DOHH2 (cell line): ENCODE data around the gene LGALS3BP.
A peak's percentile ranks its signal among the peaks of the same experiment; 100 is the strongest.
"Not testable (repeated sequence)": the region's sequence is repeated elsewhere in the genome, so short reads cannot be mapped to it uniquely, and the experiment has no call there.

ENCODE experiments used
- H3F3A ChIP-seq: fragments of 200-600 bp; sonication (generic), shearing (Covaris generic); 2 replicates; pipeline ENCODE4 v1.6.0; 2016; ENCODE audit warnings: antibody characterized with exemption, mild to moderate bottlenecking; ENCODE audit not compliant: control insufficient read depth, insufficient read depth
- H3K27ac ChIP-seq: fragments of 200-600 bp; sonication (generic); 2 replicates; pipeline ENCODE4 v1.5.1; 2014; ENCODE audit warnings: low read depth, mild to moderate bottlenecking, low read length, moderate library complexity
- H3K27me3 ChIP-seq: fragments of 200-600 bp; sonication (generic); 2 replicates; pipeline ENCODE4 v1.6.1; 2014; ENCODE audit warnings: mild to moderate bottlenecking, low read length, mixed read lengths; ENCODE audit not compliant: control insufficient read depth
- H3K36me3 ChIP-seq: fragments of 200-600 bp; sonication (generic); 2 replicates; pipeline ENCODE4 v1.6.1; 2014; ENCODE audit warnings: mild to moderate bottlenecking, low read length, moderate library complexity, mixed read lengths; ENCODE audit not compliant: control insufficient read depth
- H3K4me1 ChIP-seq: fragments of 200-600 bp; sonication (generic); 2 replicates; pipeline ENCODE4 v1.6.1; 2014; ENCODE audit warnings: mild to moderate bottlenecking, low read length, mixed read lengths; ENCODE audit not compliant: control insufficient read depth
- H3K4me2 ChIP-seq: fragments of 200-600 bp; sonication (generic); 2 replicates; pipeline ENCODE4 v1.6.0; 2014; ENCODE audit warnings: mild to moderate bottlenecking, low read length, moderate library complexity
- H3K4me3 ChIP-seq: fragments of 200-600 bp; sonication (generic); 2 replicates; pipeline ENCODE4 v1.5.1; 2014; ENCODE audit warnings: mild to moderate bottlenecking, low read length, mixed read lengths
- H3K79me2 ChIP-seq: fragments of 200-600 bp; sonication (generic); 2 replicates; pipeline ENCODE4 v1.6.1; 2014; ENCODE audit warnings: mild to moderate bottlenecking, low read length, mixed read lengths; ENCODE audit not compliant: control insufficient read depth
- H3K9me2 ChIP-seq: fragments of 200-600 bp; sonication (generic); replicated peaks from 2 replicates; pipeline ENCODE4 v1.6.1; 2014; ENCODE audit warnings: mild to moderate bottlenecking, low read length, mixed read lengths; ENCODE audit not compliant: control insufficient read depth
- H3K9me3 ChIP-seq: fragments of 200-600 bp; sonication (generic); 2 replicates; pipeline ENCODE4 v1.6.1; 2014; ENCODE audit warnings: antibody characterized with exemption, low read length, mixed read lengths; ENCODE audit not compliant: control insufficient read depth, insufficient read depth
- H4K20me1 ChIP-seq: fragments of 200-600 bp; sonication (generic); 2 replicates; pipeline ENCODE4 v1.6.0; 2014; ENCODE audit warnings: low read depth, mild to moderate bottlenecking, antibody characterized with exemption, low read length, moderate library complexity; ENCODE audit not compliant: control insufficient read depth, insufficient read depth
- CTCF ChIP-seq: fragments of 200-600 bp; sonication (generic); IDR thresholded peaks from one replicate; pipeline ENCODE4 v1.5.1; 2014; ENCODE audit warnings: antibody characterized with exemption, mild to moderate bottlenecking, low read depth, low read length; ENCODE audit not compliant: poor library complexity, severe bottlenecking
- EZH2phosphoT487 ChIP-seq: fragments of 200-600 bp; sonication (generic); IDR thresholded peaks from 2 replicates; pipeline ENCODE4 v1.6.1; 2017; ENCODE audit warnings: borderline replicate concordance, mild to moderate bottlenecking, antibody characterized with exemption, low read length, moderate library complexity, mixed read lengths

The LGALS3BP gene

GRCh38 chr17:78966910-78967600, 12.7 kb downstream of the LGALS3BP start:
- Histone ChIP-seq H4K20me1 (0 out of 2 replicates have a peak, but pooled peaks cover 4% of the 10 kb centered on the region), H3K79me2 (no peaks in the 10 kb centered on the region), H3K9me3 (no peaks in the 10 kb centered on the region), H3K9me2 (no peaks in the 10 kb centered on the region), H3K36me3 (no peaks in the 10 kb centered on the region), H3F3A (no peaks in the 10 kb centered on the region), H3K4me2 (no peak overlapping the region), H3K4me3 (no peak overlapping the region), H3K4me1 (peaks cover 29% of the 10 kb centered on the region), H3K27me3 (no peaks in the 10 kb centered on the region), H3K27ac (no peak overlapping the region)
- TF ChIP-seq EZH2phosphoT487 (no peak), CTCF (no peak)

- Histone ChIP-seq H3K79me2 (no peaks in the 10 kb centered on the region), H3K36me3 (no peaks in the 10 kb centered on the region), H3K9me3 (no peaks in the 10 kb centered on the region), H3K4me1 (peaks cover 29% of the 10 kb centered on the region), H3K27me3 (no peaks in the 10 kb centered on the region), H3K27ac (no peak overlapping the region), H3K4me2 (peak overlapping the region; percentile 87), H4K20me1 (0 out of 2 replicates have a peak, but pooled peaks cover 4% of the 10 kb centered on the region), H3K9me2 (no peaks in the 10 kb centered on the region), H3F3A (no peaks in the 10 kb centered on the region), H3K4me3 (no peak overlapping the region; the same call in 1 of the 2 replicates)
- no peak for TF ChIP-seq EZH2phosphoT487
These were observed 13.5 kb downstream of the LGALS3BP start for GRCh38 chr17:78966123-78966813.

GRCh38 chr17:78965491-78965924, 14.2 kb downstream of the LGALS3BP start:
- Histone ChIP-seq H3K4me1 (peaks cover 29% of the 10 kb centered on the region), H3K79me2 (no peaks in the 10 kb centered on the region), H3K27me3 (no peaks in the 10 kb centered on the region), H3K27ac (peak overlapping the region; percentile 42), H3K9me2 (no peaks in the 10 kb centered on the region), H3K4me2 (peak overlapping the region; percentile 87), H3K36me3 (no peaks in the 10 kb centered on the region), H3K4me3 (peak overlapping the region; percentile 66), H4K20me1 (0 out of 2 replicates have a peak, but pooled peaks cover 4% of the 10 kb centered on the region), H3K9me3 (no peaks in the 10 kb centered on the region), H3F3A (no peaks in the 10 kb centered on the region)
- TF ChIP-seq EZH2phosphoT487, result no peak
- TF ChIP-seq CTCF, result no peak

GRCh38 chr17:78963378-78963777, 16.3 kb downstream of the LGALS3BP start:
- Histone ChIP-seq H3K9me3 (no peaks in the 10 kb centered on the region), H3F3A (no peaks in the 10 kb centered on the region), H3K79me2 (no peaks in the 10 kb centered on the region), H3K9me2 (no peaks in the 10 kb centered on the region), H3K27ac (no peak overlapping the region), H3K27me3 (no peaks in the 10 kb centered on the region), H3K4me1 (peaks cover 29% of the 10 kb centered on the region), H4K20me1 (0 out of 2 replicates have a peak, but pooled peaks cover 4% of the 10 kb centered on the region), H3K4me3 (no peak overlapping the region), H3K4me2 (no peak overlapping the region), H3K36me3 (no peaks in the 10 kb centered on the region)
- no peak for TF ChIP-seq CTCF
- TF ChIP-seq EZH2phosphoT487, result no peak

- H3K4me3 ChIP-seq, H3K79me2 ChIP-seq, H3K9me3 ChIP-seq, H3K36me3 ChIP-seq, H3F3A ChIP-seq, H3K27ac ChIP-seq, H3K9me2 ChIP-seq, H3K4me2 ChIP-seq, H3K27me3 ChIP-seq, H4K20me1 ChIP-seq: not testable (repeated sequence)
- H3K4me1 ChIP-seq, result peaks cover 29% of the 10 kb centered on the region
These were observed 16.8 kb downstream of the LGALS3BP start for GRCh38 chr17:78962984-78963348.
